DOHH2 (cell line): ENCODE measurements around the gene PLA2G4A.

ENCODE experiments used
- H3F3A ChIP-seq: fragments of 200-600 bp; sonication (generic), shearing (Covaris generic); 2 replicates; pipeline ENCODE4 v1.6.0; 2016; ENCODE audit warnings: antibody characterized with exemption, mild to moderate bottlenecking; ENCODE audit not compliant: control insufficient read depth, insufficient read depth
- H3K27ac ChIP-seq: fragments of 200-600 bp; sonication (generic); 2 replicates; pipeline ENCODE4 v1.5.1; 2014; ENCODE audit warnings: low read depth, mild to moderate bottlenecking, low read length, moderate library complexity
- H3K27me3 ChIP-seq: fragments of 200-600 bp; sonication (generic); 2 replicates; pipeline ENCODE4 v1.6.1; 2014; ENCODE audit warnings: mild to moderate bottlenecking, low read length, mixed read lengths; ENCODE audit not compliant: control insufficient read depth
- H3K36me3 ChIP-seq: fragments of 200-600 bp; sonication (generic); 2 replicates; pipeline ENCODE4 v1.6.1; 2014; ENCODE audit warnings: mild to moderate bottlenecking, low read length, moderate library complexity, mixed read lengths; ENCODE audit not compliant: control insufficient read depth
- H3K4me1 ChIP-seq: fragments of 200-600 bp; sonication (generic); 2 replicates; pipeline ENCODE4 v1.6.1; 2014; ENCODE audit warnings: mild to moderate bottlenecking, low read length, mixed read lengths; ENCODE audit not compliant: control insufficient read depth
- H3K4me2 ChIP-seq: fragments of 200-600 bp; sonication (generic); 2 replicates; pipeline ENCODE4 v1.6.0; 2014; ENCODE audit warnings: mild to moderate bottlenecking, low read length, moderate library complexity
- H3K4me3 ChIP-seq: fragments of 200-600 bp; sonication (generic); 2 replicates; pipeline ENCODE4 v1.5.1; 2014; ENCODE audit warnings: mild to moderate bottlenecking, low read length, mixed read lengths
- H3K79me2 ChIP-seq: fragments of 200-600 bp; sonication (generic); 2 replicates; pipeline ENCODE4 v1.6.1; 2014; ENCODE audit warnings: mild to moderate bottlenecking, low read length, mixed read lengths; ENCODE audit not compliant: control insufficient read depth
- H3K9me2 ChIP-seq: fragments of 200-600 bp; sonication (generic); replicated peaks from 2 replicates; pipeline ENCODE4 v1.6.1; 2014; ENCODE audit warnings: mild to moderate bottlenecking, low read length, mixed read lengths; ENCODE audit not compliant: control insufficient read depth
- H3K9me3 ChIP-seq: fragments of 200-600 bp; sonication (generic); 2 replicates; pipeline ENCODE4 v1.6.1; 2014; ENCODE audit warnings: antibody characterized with exemption, low read length, mixed read lengths; ENCODE audit not compliant: control insufficient read depth, insufficient read depth
- H4K20me1 ChIP-seq: fragments of 200-600 bp; sonication (generic); 2 replicates; pipeline ENCODE4 v1.6.0; 2014; ENCODE audit warnings: low read depth, mild to moderate bottlenecking, antibody characterized with exemption, low read length, moderate library complexity; ENCODE audit not compliant: control insufficient read depth, insufficient read depth
- CTCF ChIP-seq: fragments of 200-600 bp; sonication (generic); IDR thresholded peaks from one replicate; pipeline ENCODE4 v1.5.1; 2014; ENCODE audit warnings: antibody characterized with exemption, mild to moderate bottlenecking, low read depth, low read length; ENCODE audit not compliant: poor library complexity, severe bottlenecking
- EZH2phosphoT487 ChIP-seq: fragments of 200-600 bp; sonication (generic); IDR thresholded peaks from 2 replicates; pipeline ENCODE4 v1.6.1; 2017; ENCODE audit warnings: borderline replicate concordance, mild to moderate bottlenecking, antibody characterized with exemption, low read length, moderate library complexity, mixed read lengths

Gene PLA2G4A

DNA sequence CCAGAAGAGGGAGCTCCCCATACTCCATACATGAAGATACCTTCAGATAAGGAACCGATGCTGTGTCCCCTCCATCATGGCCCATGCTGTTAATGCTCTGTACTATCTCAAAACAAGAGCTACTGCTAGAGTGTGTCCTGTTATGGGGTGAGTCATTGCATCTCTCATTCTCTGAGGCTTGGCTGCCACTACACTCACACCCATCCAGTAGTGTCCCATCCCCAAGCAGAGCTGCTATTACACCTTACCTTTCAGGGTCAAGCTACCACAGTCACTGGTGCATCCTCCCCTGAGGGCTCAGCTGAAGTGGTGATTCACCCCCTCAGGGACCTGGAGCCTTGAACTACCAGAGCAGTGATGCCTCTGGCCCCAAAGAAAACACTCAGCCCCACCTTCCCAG lies 198.5 kb downstream of the PLA2G4A start:
- no peaks in the 10 kb centered on the region for H4K20me1 ChIP-seq
- no peaks in the 10 kb centered on the region for H3K4me1 ChIP-seq
- TF ChIP-seq CTCF, result no peak
- TF ChIP-seq EZH2phosphoT487, result no peak
- H3K79me2 ChIP-seq, result no peaks in the 10 kb centered on the region
- no peak overlapping the region for H3K4me2 ChIP-seq
- H3K27ac ChIP-seq, result no peak overlapping the region
- no peaks in the 10 kb centered on the region for H3K9me2 ChIP-seq
- H3K4me3 ChIP-seq, result no peak overlapping the region
- H3K27me3 ChIP-seq, result no peaks in the 10 kb centered on the region
- H3K9me3 ChIP-seq, result no peaks in the 10 kb centered on the region
- no peaks in the 10 kb centered on the region for H3K36me3 ChIP-seq
- H3F3A ChIP-seq, result no peaks in the 10 kb centered on the region

GRCh38 chr1:187032316-187032981 lies 203.7 kb downstream of the PLA2G4A start:
- Histone ChIP-seq H3K9me3 (no peaks in the 10 kb centered on the region), H4K20me1 (no peaks in the 10 kb centered on the region), H3K9me2 (no peaks in the 10 kb centered on the region), H3K4me3 (no peak overlapping the region), H3K27me3 (no peaks in the 10 kb centered on the region), H3K4me1 (no peaks in the 10 kb centered on the region), H3K4me2 (no peak overlapping the region), H3F3A (no peaks in the 10 kb centered on the region), H3K79me2 (no peaks in the 10 kb centered on the region), H3K27ac (no peak overlapping the region), H3K36me3 (no peaks in the 10 kb centered on the region)
- no peak for TF ChIP-seq CTCF
- TF ChIP-seq EZH2phosphoT487, result no peak

DNA sequence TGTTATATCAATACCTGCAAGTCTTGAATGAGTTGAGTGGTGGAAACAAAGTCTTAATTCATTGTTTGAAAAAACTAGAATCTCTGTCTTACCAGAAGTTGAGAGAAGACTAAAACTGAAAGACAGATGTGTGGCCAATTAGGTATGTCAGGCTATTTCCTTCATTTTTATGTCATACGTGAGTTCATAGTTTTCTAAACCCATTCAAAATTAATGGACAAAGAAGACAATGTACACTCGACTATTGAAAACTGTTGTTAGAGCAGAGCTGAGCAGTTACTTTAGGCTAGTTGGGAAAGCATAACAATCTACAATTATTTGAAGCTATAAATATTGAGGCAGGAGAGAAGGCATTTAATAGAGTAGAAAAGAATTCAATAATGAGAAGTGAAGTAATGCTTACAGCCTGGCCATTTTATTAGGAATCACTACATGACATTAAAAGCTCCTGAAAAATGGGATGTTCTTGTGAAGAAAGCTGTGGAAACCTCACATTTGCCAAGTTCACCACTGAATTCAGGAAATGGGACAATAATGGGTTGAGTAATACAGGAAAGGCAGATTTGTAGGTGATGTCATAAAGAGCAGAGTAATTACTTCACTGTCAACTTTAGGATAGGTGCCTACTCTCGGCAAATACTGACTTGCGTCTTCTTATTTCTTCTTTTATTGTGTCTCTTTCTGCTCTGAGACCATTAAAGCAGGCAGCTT lies 204.4 kb downstream of the PLA2G4A start:
- H3K4me3 ChIP-seq, result no peak overlapping the region
- no peaks in the 10 kb centered on the region for H3F3A ChIP-seq
- no peaks in the 10 kb centered on the region for H3K79me2 ChIP-seq
- no peak overlapping the region for H3K27ac ChIP-seq
- no peak for TF ChIP-seq CTCF
- no peak for TF ChIP-seq EZH2phosphoT487
- no peaks in the 10 kb centered on the region for H3K36me3 ChIP-seq
- H3K9me3 ChIP-seq, result no peaks in the 10 kb centered on the region
- no peaks in the 10 kb centered on the region for H3K27me3 ChIP-seq
- H3K9me2 ChIP-seq, result no peaks in the 10 kb centered on the region
- H4K20me1 ChIP-seq, result no peaks in the 10 kb centered on the region
- no peaks in the 10 kb centered on the region for H3K4me1 ChIP-seq
- H3K4me2 ChIP-seq, result no peak overlapping the region
